Peyer's patch (tissue), 4 donors: ENCODE results near the gene ANAPC15. TPM values are rescaled to one million over a fixed set of nuclear protein-coding genes. Genes with fewer than 3 reads are reported as not detected.

Experiments
- DNase-seq, 3 donors: peaks; one replicate each; pipeline ENCODE4 v3.0.0-alpha.2; 2017 to 2019
- H3K27ac ChIP-seq, 4 donors: fragments of 200-600 bp; sonication (generic); one replicate each; pipeline ENCODE4 v1.5.1; 2016 to 2019
- H3K27me3 ChIP-seq, 2 donors: fragments of 200-600 bp; sonication (generic); one replicate each; pipeline ENCODE4 v1.5.1; 2019
- H3K36me3 ChIP-seq, 3 donors: fragments of 200-600 bp; sonication (generic); one replicate each; pipeline ENCODE4 v1.5.1; 2016 to 2019
- H3K4me1 ChIP-seq, 4 donors: fragments of 200-600 bp; sonication (generic); one replicate each; pipeline ENCODE4 v1.5.1; 2016 to 2019
- H3K4me3 ChIP-seq, 4 donors: fragments of 200-600 bp; sonication (generic); 1 replicate in 3 of 4; 2 replicates in 1 of 4; pipeline ENCODE4 v1.5.1; 2016 to 2019; ENCODE audit warnings: mild to moderate bottlenecking in 1 of 4
- H3K9me3 ChIP-seq, 4 donors: fragments of 200-600 bp; sonication (generic); one replicate each; pipeline ENCODE4 v1.5.1; 2016 to 2019; ENCODE audit warnings: mild to moderate bottlenecking in 1 of 4
- CTCF ChIP-seq, 6 experiments: fragments of 450-650 bp in 4 of 6; fragments of 200-600 bp in 2 of 6; sonication (generic) in 1 of 6; IDR thresholded peaks; one replicate each; pipeline ENCODE4 v1.5.1; 2017 to 2019; ENCODE audit warnings: antibody characterized with exemption in 6 of 6, mild to moderate bottlenecking in 3 of 6, moderate library complexity in 1 of 6
- POLR2A ChIP-seq, 2 donors: fragments of 450-650 bp; IDR thresholded peaks; one replicate each; pipeline ENCODE4 v1.5.1; 2017; ENCODE audit warnings: antibody characterized with exemption in 2 of 2, mild to moderate bottlenecking in 2 of 2, moderate library complexity in 2 of 2
- total RNA-seq, 4 donors: library from RNA; depleted of rRNA; stranded (reverse); fragments of >200 nt; gene quantifications; one replicate each; pipeline ENCODE4 v1.1.0, GENCODE V29; 2016

ANAPC15 gene
- total RNA-seq, 4 donors from 2014 or later: 24.5 to 56.1 (median 43.0) TPM

DNA sequence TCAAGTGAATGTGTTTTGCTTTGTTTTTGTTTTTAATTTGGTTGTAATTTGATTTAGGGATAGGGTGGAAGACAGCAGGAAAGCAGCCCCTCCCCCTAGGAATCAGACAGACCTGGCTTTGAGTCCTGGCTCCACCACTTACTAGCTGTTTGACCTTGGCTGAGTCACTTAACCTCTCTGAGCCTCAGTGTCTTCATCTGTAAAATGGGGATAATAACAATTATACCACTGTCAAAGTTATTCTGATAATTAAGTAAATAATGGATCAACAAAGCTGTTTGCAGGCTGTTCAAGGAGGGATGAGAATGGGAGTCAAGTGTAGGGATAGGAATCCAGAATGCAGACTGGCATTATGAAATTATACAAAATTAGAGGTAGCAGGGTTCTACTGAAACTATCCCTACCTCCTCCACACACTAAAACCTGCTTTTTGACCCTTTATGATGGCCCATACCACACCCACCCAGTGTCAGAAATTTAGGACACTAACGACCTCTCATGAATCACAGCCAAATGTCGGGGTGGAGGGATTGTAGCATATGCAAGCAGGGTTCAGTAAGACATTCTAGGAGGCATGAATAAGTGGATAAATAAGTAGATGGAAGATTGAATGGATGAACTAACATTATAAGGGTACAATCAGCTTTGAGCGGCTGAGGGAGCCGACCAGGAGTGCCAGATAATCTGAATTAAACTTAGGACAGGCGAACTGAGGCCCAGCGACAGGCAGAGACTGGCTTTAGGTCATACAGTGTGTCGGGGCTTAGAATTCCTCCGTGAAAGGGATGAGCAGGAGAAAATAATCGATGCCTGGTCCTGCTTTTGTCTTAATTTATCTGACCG, 974 bp downstream of the ANAPC15 start:
- no peak for TF ChIP-seq CTCF (IDR thresholded peaks at IDR 0.05)
- TF ChIP-seq POLR2A (IDR thresholded peaks at IDR 0.05): no peak
- Histone ChIP-seq H3K4me1 (peaks cover 0 to 15% (median 3%) of the 10 kb centered on the region in 4 donors), H3K9me3 (no peaks in the 10 kb centered on the region), H3K36me3 (peaks cover 0 to 10% (median 0%) of the 10 kb centered on the region in 3 donors), H3K27ac (peak overlapping the region; percentile 92 to 99 (median 96)), H3K4me3 (peak overlapping the region; percentile 61 to 83 (median 71)), H3K27me3 (no peaks in the 10 kb centered on the region)
- no peak for DNase-seq

DNA sequence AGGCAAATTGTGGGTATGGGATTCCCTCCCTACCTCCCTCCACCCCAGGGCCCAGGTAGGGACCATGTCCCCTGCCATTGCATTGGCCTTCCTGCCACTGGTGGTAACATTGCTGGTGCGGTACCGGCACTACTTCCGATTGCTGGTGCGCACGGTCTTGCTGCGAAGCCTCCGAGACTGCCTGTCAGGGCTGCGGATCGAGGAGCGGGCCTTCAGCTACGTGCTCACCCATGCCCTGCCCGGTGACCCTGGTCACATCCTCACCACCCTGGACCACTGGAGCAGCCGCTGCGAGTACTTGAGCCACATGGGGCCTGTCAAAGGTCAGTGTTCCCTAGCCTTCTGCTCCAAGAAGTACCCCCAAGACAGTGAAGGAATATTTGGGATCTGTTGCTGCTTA, 6.6 kb downstream of the ANAPC15 start, which contains the start of gene TOMT:
Gene TOMT, plus strand, starts transcription at position 37 of the 400 bp plus-strand sequence. Its CDS starts 28 bp downstream, at position 65.
- no peaks in the 10 kb centered on the region for H3K9me3 ChIP-seq
- TF ChIP-seq CTCF (IDR thresholded peaks at IDR 0.05) (no peak), POLR2A (IDR thresholded peaks at IDR 0.05) (no peak)
- peaks cover 0 to 24% (median 8%) of the 10 kb centered on the region in 4 donors for H3K4me1 ChIP-seq
- H3K27me3 ChIP-seq: no peaks in the 10 kb centered on the region
- H3K36me3 ChIP-seq: peaks cover 0 to 10% (median 0%) of the 10 kb centered on the region in 3 donors
- no peak for DNase-seq
- no peak within 1 kb of the TSS for H3K4me3 ChIP-seq
- H3K27ac ChIP-seq: no peak within 1 kb of the TSS

DNA sequence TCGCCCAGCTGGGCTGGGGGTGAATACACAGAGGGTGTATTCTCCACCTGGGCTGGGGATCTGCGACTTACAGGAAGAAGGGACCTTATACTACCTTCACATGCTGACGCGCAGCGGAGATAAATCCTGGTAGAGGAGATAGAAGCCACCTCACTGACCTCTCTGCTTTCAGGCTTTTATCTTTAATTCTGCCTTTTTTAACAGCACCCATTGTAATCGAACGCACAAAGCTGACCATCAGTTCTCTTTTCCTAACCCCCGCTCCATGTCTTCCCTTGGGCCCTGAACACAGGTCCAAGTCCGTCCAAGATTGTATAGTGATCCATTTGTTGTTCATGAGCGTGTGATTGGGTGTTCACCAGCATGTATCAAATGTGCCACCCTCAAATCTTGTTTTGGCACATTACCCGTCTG, 8.7 kb downstream of the ANAPC15 start:
- peaks cover 0 to 6% (median 0%) of the 10 kb centered on the region in 3 donors for H3K36me3 ChIP-seq
- peak overlapping the region; percentile 88 to 99 (median 92) for H3K27ac ChIP-seq
- H3K9me3 ChIP-seq: no peaks in the 10 kb centered on the region
- peak overlapping the region; percentile 73 to 95 (median 82) for H3K4me3 ChIP-seq
- H3K4me1 ChIP-seq: peaks cover 0 to 30% (median 8%) of the 10 kb centered on the region in 4 donors
- peak in 1 of 6 experiments; percentile 6 for TF ChIP-seq CTCF (IDR thresholded peaks at IDR 0.05)
- no peak for TF ChIP-seq POLR2A (IDR thresholded peaks at IDR 0.05)
- peak in 1 of 3 donors; percentile 16 for DNase-seq
- no peaks in the 10 kb centered on the region for H3K27me3 ChIP-seq

GRCh38 chr11:72102946-72103753, 9.3 kb downstream of the ANAPC15 start, which contains the start of gene LAMTOR1:
LAMTOR1 (minus strand) TSS chr11:72103297; CDS start chr11:72103224, 73 bp downstream.
- peak; percentile 99 to 100 (median 99) for DNase-seq
- Histone ChIP-seq H3K27ac (peak within 1 kb of the TSS; percentile 88 to 99 (median 92)), H3K9me3 (no peaks in the 10 kb centered on the region), H3K36me3 (peaks cover 0 to 12% (median 0%) of the 10 kb centered on the region in 3 donors), H3K4me3 (peak within 1 kb of the TSS; percentile 73 to 95 (median 82)), H3K27me3 (no peaks in the 10 kb centered on the region), H3K4me1 (peaks cover 0 to 30% (median 8%) of the 10 kb centered on the region in 4 donors)
- peak; percentile 6 to 71 (median 58) for TF ChIP-seq CTCF (IDR thresholded peaks at IDR 0.05)
- peak; percentile 60 to 78 for TF ChIP-seq POLR2A (IDR thresholded peaks at IDR 0.05)

- H3K27me3 ChIP-seq: no peaks in the 10 kb centered on the region
- TF ChIP-seq POLR2A (IDR thresholded peaks at IDR 0.05) (no peak), CTCF (IDR thresholded peaks at IDR 0.05) (no peak)
- H3K4me3 ChIP-seq: peak overlapping the region; percentile 73 to 95 (median 82)
- no peaks in the 10 kb centered on the region for H3K9me3 ChIP-seq
- peaks cover 0 to 18% (median 0%) of the 10 kb centered on the region in 3 donors for H3K36me3 ChIP-seq
- DNase-seq: no peak
- peaks cover 0 to 30% (median 8%) of the 10 kb centered on the region in 4 donors for H3K4me1 ChIP-seq
- H3K27ac ChIP-seq: peak overlapping the region; percentile 88 to 99 (median 92)
These were observed 9.9 kb downstream of the ANAPC15 start for GRCh38 chr11:72102631-72102945.
